VCaP (cell line): ENCODE measurements around the gene ZNF768.

ENCODE experiments used
- H3K27ac ChIP-seq: fragments of 450-650 bp; 2 replicates; pipeline ENCODE4 v1.5.1; 2017
- TF ChIP-seq, protein P1 (sequence below): fragments of 450-650 bp; conservative IDR thresholded peaks from 2 replicates; pipeline ENCODE4 v1.5.1; 2017; ENCODE audit warnings: mild to moderate bottlenecking, moderate library complexity

ZNF768 gene

DNA sequence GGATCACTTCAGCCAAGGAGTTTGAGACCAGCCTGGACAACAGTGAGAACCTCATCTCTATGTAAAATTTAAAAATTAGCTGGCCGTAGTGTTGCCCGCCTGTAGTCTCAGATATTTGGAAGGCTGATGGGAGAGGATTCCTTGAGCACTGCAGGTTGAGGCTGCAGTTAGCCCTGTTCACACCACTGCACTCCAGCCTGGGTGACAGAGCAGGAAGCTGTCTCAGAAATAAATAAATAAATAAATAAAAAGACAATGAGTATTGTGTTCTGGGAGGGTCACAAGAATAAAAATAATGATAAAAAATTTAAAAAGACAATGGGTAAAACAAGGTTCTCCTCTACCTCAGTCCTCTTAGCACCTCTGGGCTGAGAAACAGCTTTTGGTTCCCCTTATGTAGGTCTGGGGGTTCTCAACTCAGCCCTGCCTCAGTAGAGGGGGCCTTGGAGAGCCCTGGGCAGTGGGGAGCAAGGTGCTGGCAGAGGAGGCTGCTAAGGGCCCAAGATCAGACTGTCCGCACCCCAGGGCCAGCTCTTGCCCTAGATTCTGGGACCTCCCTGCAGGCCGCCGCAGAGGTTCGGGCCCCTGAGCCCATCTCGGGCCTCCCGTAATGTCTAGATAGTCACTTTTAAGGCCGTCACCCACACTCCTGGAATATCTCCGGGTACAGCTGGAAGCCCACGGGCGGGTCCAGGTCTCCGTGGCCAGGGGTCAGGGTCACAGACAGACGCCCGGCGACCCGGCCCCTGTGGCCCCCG lies 28.4 kb upstream of the ZNF768 start:
- no peak overlapping the region for H3K27ac ChIP-seq
- TF ChIP-seq, protein P1, sequence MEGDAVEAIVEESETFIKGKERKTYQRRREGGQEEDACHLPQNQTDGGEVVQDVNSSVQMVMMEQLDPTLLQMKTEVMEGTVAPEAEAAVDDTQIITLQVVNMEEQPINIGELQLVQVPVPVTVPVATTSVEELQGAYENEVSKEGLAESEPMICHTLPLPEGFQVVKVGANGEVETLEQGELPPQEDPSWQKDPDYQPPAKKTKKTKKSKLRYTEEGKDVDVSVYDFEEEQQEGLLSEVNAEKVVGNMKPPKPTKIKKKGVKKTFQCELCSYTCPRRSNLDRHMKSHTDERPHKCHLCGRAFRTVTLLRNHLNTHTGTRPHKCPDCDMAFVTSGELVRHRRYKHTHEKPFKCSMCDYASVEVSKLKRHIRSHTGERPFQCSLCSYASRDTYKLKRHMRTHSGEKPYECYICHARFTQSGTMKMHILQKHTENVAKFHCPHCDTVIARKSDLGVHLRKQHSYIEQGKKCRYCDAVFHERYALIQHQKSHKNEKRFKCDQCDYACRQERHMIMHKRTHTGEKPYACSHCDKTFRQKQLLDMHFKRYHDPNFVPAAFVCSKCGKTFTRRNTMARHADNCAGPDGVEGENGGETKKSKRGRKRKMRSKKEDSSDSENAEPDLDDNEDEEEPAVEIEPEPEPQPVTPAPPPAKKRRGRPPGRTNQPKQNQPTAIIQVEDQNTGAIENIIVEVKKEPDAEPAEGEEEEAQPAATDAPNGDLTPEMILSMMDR, result no peak

DNA sequence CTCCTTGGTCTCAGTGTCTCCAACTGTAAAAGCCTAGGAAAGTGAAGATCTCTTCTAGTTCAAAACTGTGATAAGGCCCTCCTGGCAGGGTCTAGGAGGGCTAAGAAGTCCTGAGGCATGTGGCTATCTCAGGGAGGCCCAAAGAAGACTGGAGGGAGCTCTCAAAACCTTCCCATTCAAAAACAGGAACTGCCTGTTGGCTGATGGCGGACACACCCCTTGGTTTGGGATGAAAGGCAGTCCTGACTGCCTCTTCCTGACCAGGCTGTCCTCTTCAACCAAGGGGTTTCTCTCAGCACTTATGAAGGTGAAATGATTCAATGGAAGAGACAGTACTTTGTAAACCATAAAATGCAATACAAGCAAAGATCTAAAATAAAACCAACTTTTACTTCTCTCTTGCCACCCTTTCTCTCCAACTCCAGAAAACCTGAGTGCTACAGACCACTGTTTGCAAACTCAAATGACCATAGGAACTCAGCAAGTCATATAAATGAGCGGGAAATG lies 27.1 kb upstream of the ZNF768 start:
- H3K27ac ChIP-seq, result no peak overlapping the region
- TF ChIP-seq, protein P1, result no peak

DNA sequence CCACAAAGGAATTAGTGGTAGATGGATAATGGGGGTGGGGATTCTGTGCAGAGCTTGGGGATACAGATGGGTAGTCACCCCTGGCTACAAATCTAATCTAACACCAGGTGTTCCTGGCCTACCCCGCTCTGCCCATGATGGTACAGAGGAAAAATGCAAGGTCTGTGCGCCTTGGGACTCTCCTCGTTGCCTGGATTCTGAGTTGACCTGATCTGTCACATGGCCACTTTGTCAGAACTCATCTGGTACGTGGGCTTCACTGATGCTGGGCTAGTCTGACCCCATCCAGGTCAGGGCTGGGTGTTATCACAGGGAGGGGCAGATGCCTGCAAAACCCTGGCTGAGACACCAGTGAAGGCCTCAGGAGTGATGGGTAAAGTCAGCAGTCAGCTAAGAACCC lies 26.6 kb upstream of the ZNF768 start:
- TF ChIP-seq, protein P1, result no peak
- no peak overlapping the region for H3K27ac ChIP-seq

DNA sequence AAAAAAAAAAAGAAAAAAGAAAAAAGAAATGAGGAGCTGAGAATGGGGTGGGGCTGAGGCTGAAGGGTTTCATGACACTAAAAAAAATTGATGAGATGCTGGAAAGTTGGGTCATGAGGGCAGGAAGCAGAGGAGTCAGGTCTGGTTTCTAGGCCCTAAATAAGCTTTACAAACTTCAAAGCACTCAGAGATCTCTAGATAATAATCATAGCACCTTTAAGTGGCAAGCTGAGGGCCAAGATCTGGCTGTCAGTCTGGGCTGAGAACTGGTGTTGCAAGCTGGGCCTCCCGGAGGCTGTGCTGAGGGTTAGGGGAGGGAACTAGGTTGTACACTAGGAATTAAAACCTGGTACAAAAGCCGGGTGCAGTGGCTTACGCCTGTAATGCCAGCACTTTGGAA lies 25.4 kb upstream of the ZNF768 start:
- TF ChIP-seq, protein P1, result no peak
- no peak overlapping the region for H3K27ac ChIP-seq

DNA sequence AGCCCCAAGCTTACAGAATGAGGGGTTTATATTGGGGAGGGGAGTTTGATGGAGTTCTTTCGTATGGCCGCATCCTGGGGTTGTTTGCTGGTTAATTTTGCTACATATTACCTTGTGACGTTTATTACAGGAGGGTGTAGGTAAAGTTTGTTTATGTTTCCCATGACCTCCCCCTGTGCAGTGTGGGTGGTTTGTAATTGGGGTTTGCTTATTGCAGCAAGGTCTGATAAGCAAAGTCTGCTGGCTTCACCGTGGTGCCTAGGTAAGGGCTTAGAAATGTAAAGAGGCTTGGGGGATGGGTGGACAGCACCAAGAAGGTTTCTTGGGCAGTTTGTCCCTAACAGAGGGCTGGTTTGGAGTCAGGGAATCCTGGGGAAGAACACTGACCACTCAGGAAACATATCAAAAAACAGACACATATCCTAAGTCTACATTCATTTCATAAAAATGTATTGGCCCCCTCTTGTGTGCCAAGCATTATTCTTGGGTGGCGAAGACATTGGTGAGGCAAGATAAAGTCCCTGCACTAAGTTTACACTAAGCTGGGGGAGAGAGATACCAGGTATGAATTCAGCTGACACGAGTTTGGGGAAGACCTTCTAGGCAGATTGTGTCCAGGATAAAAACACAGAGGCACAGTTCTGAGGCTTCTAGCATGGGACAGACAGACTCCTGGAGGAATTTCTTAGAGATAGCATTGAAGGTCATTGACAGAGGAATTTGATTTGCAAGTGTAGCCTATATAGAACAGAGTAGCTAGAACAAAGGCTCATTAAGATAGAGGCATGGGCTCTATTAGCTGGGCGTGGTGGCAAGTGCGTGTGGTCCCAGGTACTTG lies 22.3 kb upstream of the ZNF768 start:
- TF ChIP-seq, protein P1, result no peak
- no peak overlapping the region for H3K27ac ChIP-seq

DNA sequence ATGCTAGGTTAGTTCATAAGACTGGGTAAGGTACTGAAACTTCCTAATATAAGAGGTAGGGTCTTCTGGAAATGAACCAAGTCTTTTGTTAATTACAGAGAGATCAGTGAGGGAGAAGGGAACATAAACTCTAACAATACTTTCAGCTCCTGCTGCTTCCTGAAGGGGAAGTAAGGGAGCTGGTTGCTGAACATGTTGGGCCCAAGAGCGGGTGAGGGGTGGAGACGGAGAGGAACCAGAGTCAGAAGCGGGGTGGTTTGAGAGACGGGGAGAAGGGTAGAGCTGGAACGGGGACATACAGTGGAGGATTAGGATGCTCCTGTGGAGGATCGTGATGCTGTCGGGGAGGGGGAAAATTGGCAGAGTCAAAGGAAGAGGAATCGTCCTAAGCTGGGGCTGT lies 19.7 kb upstream of the ZNF768 start:
- TF ChIP-seq, protein P1, result no peak
- H3K27ac ChIP-seq, result no peak overlapping the region

DNA sequence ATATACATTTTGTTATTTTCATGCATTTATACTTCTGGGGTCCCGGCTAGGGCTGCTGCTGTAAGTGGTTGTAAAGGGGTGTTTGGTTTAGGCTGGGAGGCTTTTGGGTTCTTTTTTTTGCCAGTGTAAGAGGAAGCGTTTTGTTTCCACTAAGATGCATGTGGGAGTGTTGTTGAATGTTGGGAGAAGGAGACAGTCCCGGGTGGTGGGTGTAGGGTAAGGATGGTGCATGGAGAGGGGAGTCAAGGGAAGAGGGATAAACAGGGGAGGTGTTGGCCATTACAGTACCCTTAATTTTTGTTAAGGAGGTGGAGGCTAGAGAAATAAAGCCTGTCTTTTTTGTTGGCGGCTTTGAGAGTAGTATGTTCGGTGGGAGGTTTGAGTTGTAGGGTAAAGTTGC lies 16.7 kb upstream of the ZNF768 start:
- TF ChIP-seq, protein P1, result no peak
- H3K27ac ChIP-seq, result no peak overlapping the region
